Stimulated activated CD8-positive, alpha-beta memory T cell treated with anti-CD3 and anti-CD28 coated beads, Interleukin-4, amount 100 ng/mL, for 1 hour (primary cell): ENCODE results near the gene AJAP1.

Experiments used
- DNase-seq, 2 donors: peaks; one replicate each; pipeline ENCODE4 v3.0.0-alpha.2; 2020; ENCODE audit warnings: low read depth in 2 of 2, low spot score in 1 of 2

The AJAP1 gene

DNA sequence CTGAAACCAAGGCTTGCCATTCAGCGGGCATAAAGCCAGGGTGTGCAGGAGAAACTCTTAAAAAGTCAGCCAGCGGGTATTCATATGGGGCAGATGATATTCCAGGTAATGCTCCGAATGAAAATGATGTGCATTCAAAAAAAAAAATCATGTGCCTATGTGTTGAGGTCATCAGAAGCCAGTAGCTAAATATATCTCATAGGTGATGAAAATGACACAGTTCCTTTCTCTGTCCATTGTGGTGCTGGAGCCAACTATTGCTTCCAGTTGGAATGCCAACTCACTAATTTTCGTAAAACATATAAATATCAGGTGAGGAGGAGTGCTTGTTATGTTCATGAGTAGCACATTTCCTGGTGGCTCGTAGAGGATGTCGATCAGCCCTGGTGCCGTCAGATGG lies 23.2 kb downstream of the AJAP1 start:
- no peak for DNase-seq

GRCh38 chr1:4678066-4678717 lies 23.8 kb downstream of the AJAP1 start:
- no peak for DNase-seq

DNA sequence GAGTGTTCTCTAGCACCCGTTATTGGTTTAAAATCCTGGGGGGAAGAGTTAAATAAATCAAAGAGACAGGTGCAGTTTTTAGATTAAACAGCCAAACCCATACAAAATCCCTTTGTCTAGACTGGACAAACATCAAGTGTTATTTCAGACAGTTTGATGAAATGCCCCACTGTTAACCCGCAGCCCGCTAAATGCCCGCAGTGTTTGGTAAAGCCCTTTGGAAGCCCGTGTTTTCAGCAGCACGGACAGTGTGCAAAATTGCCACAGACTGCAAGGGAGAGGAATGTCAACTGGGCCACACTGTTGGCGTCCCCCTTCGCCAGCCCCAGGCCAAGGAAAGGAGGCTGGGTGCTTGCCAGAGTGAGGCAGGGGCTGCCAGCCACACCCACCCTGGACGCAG lies 26.6 kb downstream of the AJAP1 start:
- DNase-seq: no peak

DNA sequence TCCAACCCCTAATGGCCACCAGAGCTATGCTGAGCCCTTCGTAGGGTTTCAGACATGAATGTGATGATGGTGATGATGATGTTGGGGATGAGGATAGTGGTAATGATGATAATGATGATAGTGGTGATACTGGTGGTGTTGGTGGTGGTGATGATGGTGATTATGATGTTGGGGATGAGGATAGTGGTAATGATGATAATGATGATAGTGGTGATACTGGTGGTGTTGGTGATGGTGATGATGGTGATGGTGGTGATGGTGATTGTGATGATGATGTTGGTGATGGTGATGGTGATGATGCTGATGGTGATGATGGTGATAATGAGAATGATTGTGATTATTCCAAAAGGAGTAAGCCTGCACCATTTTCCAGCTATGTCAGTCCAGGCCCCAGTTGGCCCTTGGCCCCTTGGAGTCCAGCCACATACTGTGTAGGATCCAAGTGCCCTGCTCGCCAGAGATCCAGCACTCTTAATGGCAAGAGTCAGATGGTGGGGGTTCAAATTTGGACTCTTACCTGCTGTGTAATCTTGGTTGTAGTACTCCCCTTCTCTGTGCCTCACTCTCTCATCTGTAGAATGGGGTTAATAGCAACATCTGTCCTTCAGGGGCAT lies 28.3 kb downstream of the AJAP1 start:
- no peak for DNase-seq

- no peak for DNase-seq
Measured at GRCh38 chr1:4684136-4684535, 29.7 kb downstream of the AJAP1 start.

GRCh38 chr1:4684864-4685522 lies 30.6 kb downstream of the AJAP1 start:
- no peak for DNase-seq

- DNase-seq: no peak
Measured at GRCh38 chr1:4685523-4685865, 31.1 kb downstream of the AJAP1 start.

GRCh38 chr1:4687943-4688342 lies 33.5 kb downstream of the AJAP1 start:
- DNase-seq: no peak

DNA sequence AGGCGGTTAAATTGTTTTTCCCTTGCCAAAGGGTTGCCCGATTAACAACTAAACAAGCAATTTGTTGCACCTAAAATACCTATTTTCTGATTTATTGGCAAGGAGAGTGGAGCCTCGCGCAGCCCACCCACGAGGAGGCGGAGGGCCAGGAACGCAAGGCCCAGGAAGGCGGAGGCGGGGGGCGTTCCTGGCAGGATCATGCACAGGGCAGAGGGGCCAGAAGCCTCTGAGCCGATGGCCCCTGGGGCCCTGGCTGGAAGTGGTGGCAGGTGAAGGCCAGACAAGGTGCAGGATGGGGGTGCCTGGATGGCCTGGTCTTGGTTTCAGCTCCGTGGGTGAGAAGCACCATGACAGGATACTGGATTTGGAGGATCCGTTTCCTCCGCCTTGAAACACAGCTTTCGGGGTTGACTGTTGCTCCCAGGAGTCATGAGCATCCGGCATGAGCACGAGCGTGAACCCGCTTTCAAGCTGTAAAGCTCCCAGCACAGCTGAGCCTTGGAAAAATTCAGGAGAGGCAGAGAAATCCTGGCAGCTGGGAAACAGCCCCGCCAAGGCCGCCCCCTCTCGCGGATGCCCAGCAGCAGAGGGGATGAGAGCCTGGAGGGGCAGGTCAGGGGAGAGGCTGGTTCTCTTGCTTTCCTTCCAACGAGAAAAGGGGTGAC lies 35.0 kb downstream of the AJAP1 start:
- no peak for DNase-seq

DNA sequence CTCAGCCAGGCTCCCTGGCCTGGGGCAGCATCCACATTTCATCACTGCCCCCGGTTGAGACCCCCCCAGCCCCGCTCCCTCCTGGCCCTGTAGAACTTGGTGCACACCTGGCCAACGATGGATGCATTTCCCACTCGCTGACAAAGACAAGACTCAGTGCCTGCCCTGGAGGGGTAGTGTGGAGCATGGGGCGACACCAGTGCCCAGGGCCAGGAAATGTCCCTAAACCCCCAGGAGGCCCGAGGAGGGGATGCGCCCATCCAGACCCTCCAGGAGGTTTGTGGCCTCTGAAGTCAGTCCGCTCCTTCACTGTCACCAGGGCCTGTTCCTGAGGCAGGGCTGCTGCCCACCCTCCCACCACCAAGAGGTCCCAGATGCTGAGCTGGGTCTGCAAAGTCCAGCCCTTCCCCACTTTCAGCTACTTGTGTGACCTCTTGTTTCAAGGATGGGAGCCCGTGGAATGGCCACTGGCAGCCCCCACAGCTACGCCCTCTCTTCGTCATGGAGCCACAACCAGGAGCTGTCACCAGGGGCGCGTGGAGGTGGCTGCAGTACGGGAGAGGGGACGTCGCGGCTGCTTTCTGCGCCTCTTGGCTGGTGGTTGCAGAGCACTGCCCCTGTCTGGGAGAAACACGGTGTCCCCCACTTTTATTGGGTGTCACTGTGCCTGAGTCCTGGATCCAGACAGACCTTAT lies 35.7 kb downstream of the AJAP1 start:
- DNase-seq: no peak

GRCh38 chr1:4690951-4691675 lies 36.7 kb downstream of the AJAP1 start:
- DNase-seq: no peak

GRCh38 chr1:4691766-4692405 lies 37.5 kb downstream of the AJAP1 start:
- no peak for DNase-seq

- no peak for DNase-seq
Measured at GRCh38 chr1:4692437-4692836, 38.0 kb downstream of the AJAP1 start.

DNA sequence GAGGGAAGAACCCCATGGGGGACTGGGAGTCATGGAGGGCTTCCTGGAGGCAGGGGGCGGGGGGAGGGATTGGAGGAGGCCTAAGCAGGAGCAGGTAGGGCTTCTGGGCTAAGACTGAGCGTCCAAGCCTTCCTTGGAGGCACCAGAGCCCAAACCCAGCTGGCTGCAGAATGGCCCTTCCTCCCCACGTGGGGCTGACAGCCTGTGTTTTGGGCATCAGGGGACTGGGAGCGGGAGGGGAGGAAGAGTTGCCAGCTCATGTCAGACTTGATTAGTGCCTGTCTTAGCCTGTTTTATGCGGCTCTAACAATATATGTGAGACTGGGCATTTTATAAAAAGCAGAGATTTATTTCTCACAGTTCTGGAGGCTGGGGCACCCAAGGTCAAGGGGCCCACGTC lies 38.9 kb downstream of the AJAP1 start:
- DNase-seq: no peak

DNA sequence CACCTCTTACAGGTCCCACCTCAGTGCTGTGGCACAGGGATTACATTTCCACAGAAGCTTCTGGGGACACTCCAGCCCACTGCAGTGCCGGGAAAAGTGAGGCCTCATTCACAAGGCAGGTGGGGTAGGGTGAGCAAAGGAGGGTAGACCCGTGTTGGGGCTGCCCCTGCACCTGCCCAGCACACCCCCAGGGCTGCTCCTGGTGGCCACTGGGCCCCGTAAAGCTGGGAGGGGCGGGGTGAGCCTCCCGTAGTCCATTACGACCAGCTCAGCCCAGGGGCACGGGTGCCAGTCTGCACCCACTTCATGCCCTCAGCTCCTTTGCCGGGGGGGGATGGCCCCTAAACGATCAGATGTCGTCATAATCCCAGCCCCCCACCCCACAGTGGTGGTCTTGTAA lies 39.5 kb downstream of the AJAP1 start:
- no peak for DNase-seq

DNA sequence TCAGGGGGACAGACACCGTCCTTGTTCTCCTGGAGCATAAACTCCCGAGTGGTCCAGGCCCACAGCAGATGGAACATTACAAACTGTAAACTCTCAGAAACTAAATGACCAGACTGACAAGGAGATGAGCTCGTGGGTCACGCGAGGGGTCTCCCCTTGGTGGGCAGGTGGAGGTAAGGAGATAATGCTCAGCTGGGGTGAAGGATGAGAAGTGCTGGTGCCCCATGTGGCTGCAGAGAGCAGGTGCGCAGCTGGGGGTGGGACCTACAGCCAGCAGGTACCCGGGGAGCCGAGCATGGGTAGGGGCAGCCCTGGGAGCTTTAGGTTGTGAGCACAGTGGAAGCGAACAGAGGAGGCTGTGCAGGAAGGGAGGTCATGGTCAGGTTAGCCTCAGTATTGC lies 40.1 kb downstream of the AJAP1 start:
- no peak for DNase-seq

- no peak for DNase-seq
Measured at GRCh38 chr1:4695241-4695640, 40.8 kb downstream of the AJAP1 start.

DNA sequence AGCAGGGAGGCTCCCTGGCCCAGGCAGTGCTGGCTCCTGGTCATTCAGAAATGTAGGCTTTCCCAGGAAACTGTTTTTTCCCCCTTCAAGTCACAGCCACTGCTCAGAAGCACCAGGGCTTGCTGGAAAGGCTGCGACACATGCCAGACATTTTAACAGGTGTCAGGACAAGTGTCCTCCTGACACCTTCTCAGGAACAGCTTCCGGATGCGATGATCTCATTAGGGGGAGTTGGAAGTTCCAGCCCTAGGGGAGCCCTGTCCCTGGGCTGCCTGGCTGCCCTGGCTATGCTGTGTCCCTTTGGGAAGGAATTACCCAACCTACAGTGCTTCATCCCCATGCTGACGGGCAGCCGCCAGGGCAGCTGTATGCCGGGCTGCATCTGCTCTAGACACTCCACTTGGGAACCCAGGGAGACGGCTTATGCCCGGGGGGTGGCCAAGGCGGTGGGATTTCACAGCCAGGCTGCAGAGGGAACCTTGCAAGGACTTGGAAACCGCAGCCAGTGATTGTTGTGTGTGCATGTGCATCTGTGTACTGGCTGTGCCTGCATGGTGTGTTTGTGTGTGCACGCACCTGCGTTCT lies 41.8 kb downstream of the AJAP1 start:
- no peak for DNase-seq

DNA sequence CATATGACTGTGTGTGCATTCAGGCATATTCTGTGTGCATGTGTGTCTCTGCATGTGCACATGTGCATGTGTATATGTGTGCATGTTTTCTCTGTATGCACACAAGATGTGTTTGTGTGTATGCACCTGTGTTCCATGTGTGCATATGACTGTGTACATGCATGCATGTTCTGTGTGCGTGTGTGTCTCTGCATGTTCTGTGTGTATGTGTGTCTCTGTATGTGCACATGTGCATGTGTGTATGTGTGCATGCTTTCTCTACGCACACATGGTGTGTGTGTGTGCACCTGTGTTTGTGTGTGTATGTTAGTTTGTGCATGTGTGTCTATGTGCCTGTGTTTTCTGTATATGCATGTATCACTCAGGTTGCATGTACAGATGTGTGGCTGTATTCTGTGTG lies 42.3 kb downstream of the AJAP1 start:
- no peak for DNase-seq

GRCh38 chr1:4697801-4698200 lies 43.4 kb downstream of the AJAP1 start:
- DNase-seq: no peak
